HPDE6-E6E7 (cell line): ENCODE results near the gene HIP1R.
"Not testable (repeated sequence)": the region's sequence is repeated elsewhere in the genome, so short reads cannot be mapped to it uniquely, and the experiment has no call there.

Experiments
- DNase-seq: peaks from one replicate; pipeline ENCODE4 v3.0.0; 2011; ENCODE audit warnings: missing footprints; ENCODE audit errors: extremely low spot score

The HIP1R gene

GRCh38 chr12:122893208-122894153 lies 58.2 kb downstream of the HIP1R start:
- no peak for DNase-seq

- DNase-seq, result no peak
Observed at GRCh38 chr12:122894193-122895121, 59.2 kb downstream of the HIP1R start.

GRCh38 chr12:122895320-122895703 lies 60.1 kb downstream of the HIP1R start:
- DNase-seq, result no peak

- DNase-seq, result no peak
Observed at GRCh38 chr12:122895704-122896636, 60.7 kb downstream of the HIP1R start, which contains the start of gene VPS37B. Gene VPS37B, minus strand, starts transcription at chr12:122896124. Its CDS starts 62 bp downstream, at chr12:122896062.

- DNase-seq, result no peak
Observed at GRCh38 chr12:122896662-122897061, 61.4 kb downstream of the HIP1R start.

- DNase-seq, result no peak
Observed at GRCh38 chr12:122899887-122900286, 64.6 kb downstream of the HIP1R start.

GRCh38 chr12:122902854-122903692 lies 67.8 kb downstream of the HIP1R start:
- no peak for DNase-seq

- DNase-seq, result no peak
Observed at GRCh38 chr12:122903693-122904034, 68.4 kb downstream of the HIP1R start.

GRCh38 chr12:122905258-122905657 lies 70.0 kb downstream of the HIP1R start:
- not testable (repeated sequence) for DNase-seq

GRCh38 chr12:122908915-122909314 lies 73.7 kb downstream of the HIP1R start:
- DNase-seq, result no peak

GRCh38 chr12:122909442-122910288 lies 74.4 kb downstream of the HIP1R start:
- no peak for DNase-seq
